Osteoblast (primary cell): ENCODE measurements around the gene DCLK2. TPM values are rescaled to one million over a fixed set of nuclear protein-coding genes. Genes with fewer than 3 reads are reported as not detected.

Experiments
- DNase-seq: peaks from one replicate; pipeline ENCODE4 v3.0.0; 2011; ENCODE audit warnings: low spot score, mixed read lengths; ENCODE audit not compliant: insufficient read length; ENCODE audit errors: missing footprints
- H2AFZ ChIP-seq: 2 replicates; pipeline ENCODE4 v1.6.0; 2011; ENCODE audit warnings: mild to moderate bottlenecking, low read length
- H3K27ac ChIP-seq: 2 replicates; pipeline ENCODE4 v1.5.1; 2011; ENCODE audit warnings: mild to moderate bottlenecking, low read depth, low read length, moderate library complexity
- H3K27me3 ChIP-seq: 2 replicates; pipeline ENCODE4 v1.6.0; 2012; ENCODE audit warnings: mild to moderate bottlenecking, control low read depth, inconsistent platforms, low read length, moderate library complexity; ENCODE audit not compliant: insufficient read depth
- H3K36me3 ChIP-seq: 2 replicates; pipeline ENCODE4 v1.5.1; 2011; ENCODE audit warnings: mild to moderate bottlenecking, low read length, control low read depth, moderate library complexity; ENCODE audit not compliant: insufficient read depth
- H3K4me1 ChIP-seq: 2 replicates; pipeline ENCODE4 v1.5.1; 2011; ENCODE audit warnings: mild to moderate bottlenecking, low read length, control low read depth, moderate library complexity; ENCODE audit not compliant: insufficient read depth
- H3K4me2 ChIP-seq: 2 replicates; pipeline ENCODE4 v1.6.0; 2011; ENCODE audit warnings: mild to moderate bottlenecking, low read length; ENCODE audit not compliant: insufficient read depth
- H3K4me3 ChIP-seq: fragments of 200-600 bp; sonication (generic); 3 replicates; pipeline ENCODE4 v1.5.1; 2012; ENCODE audit warnings: mild to moderate bottlenecking, low read length, inconsistent platforms; ENCODE audit not compliant: insufficient read depth
- H3K79me2 ChIP-seq: 2 replicates; pipeline ENCODE4 v1.6.0; 2012; ENCODE audit warnings: mild to moderate bottlenecking, low read length, control low read depth, inconsistent platforms; ENCODE audit not compliant: insufficient read depth
- H3K9me3 ChIP-seq: 2 replicates; pipeline ENCODE4 v1.5.1; 2011; ENCODE audit warnings: low read depth, low read length, control low read depth
- H4K20me1 ChIP-seq: 2 replicates; pipeline ENCODE4 v1.6.0; 2012; ENCODE audit warnings: mild to moderate bottlenecking, low read length, control low read depth; ENCODE audit not compliant: insufficient read depth
- CTCF ChIP-seq: IDR thresholded peaks from 2 replicates; pipeline ENCODE4 v1.5.1; 2011; ENCODE audit warnings: mild to moderate bottlenecking, low read depth, low read length, moderate library complexity; ENCODE audit errors: extremely low read depth
- total RNA-seq: library from RNA; depleted of rRNA; stranded (reverse); fragments of >200 nt; gene quantifications from 2 replicates; pipeline ENCODE4 v1.2.3, GENCODE V29; 2012

Gene DCLK2
- total RNA-seq, 1 donor: 11.6 TPM

DNA sequence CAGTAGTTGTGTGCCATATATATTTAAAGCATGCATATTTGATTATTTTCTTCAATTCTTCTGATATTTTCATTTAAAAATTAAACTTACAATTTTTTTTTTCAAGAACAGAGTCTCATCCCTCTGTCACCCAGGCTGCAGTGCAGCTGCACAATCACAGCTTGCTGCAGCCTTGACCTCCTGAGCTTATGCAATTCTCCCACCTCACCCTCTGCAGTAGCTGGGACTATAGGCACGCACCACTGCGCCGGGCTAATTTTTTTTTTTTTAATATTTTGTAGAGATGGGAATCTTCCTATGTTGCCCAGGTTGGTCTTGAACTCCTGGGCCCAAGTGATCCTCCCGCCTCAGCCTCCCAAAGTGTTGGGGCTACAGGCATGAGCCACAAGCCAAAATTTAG lies 5.8 kb upstream of the DCLK2 start:
- Histone ChIP-seq H3K27ac (peak overlapping the region; percentile 72), H2AFZ (no peak overlapping the region), H3K79me2 (no peaks in the 10 kb centered on the region), H3K9me3 (no peaks in the 10 kb centered on the region), H3K27me3 (no peaks in the 10 kb centered on the region), H3K4me3 (no peak overlapping the region), H3K36me3 (no peaks in the 10 kb centered on the region), H4K20me1 (no peaks in the 10 kb centered on the region), H3K4me1 (peaks cover 40% of the 10 kb centered on the region), H3K4me2 (no peak overlapping the region)
- DNase-seq: no peak
- no peak for TF ChIP-seq CTCF

DNA sequence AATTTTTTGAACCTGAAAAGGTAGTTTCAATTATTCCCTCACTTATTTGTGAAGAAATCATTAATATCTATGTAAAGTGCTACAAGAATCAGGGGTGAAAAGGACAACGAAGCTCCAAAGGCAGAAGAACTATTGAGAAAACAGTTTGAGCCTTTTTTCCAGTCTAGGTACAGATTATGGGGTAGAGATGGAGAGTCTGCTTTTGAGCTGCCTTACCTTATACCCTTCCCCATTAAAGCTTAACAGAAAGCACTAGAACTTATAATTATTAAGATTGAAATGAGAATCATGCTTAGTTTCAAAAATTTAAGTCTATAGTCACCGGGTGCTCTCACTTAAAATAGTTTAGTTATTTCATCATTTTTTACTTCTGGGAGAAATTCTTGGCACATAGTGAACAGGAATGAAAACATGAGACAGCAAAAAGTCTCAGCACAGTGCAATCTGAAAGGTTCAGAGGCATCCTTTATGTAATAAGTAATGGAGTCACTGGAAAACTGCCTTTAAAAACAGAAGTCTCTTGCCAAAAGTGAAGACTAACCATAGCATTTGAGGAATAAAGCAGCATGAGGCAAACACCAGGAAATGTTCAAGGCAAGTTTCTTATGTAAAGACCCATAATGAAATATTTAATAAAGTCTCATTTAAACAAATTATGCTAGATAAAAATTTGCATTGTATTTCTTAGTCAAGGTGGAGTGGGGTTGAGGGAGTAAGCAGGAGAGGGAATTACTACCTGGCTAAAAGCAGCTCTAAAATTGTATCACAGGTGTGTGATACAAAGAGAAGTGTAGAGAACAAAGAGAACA lies 5.1 kb upstream of the DCLK2 start:
- peaks cover 40% of the 10 kb centered on the region for H3K4me1 ChIP-seq
- no peak overlapping the region for H2AFZ ChIP-seq
- DNase-seq: peak; percentile 95
- H3K36me3 ChIP-seq: no peaks in the 10 kb centered on the region
- no peaks in the 10 kb centered on the region for H3K79me2 ChIP-seq
- H3K4me3 ChIP-seq: no peak overlapping the region
- H3K27me3 ChIP-seq: no peaks in the 10 kb centered on the region
- H3K27ac ChIP-seq: peak overlapping the region; percentile 72
- TF ChIP-seq CTCF: no peak
- no peaks in the 10 kb centered on the region for H3K9me3 ChIP-seq
- H4K20me1 ChIP-seq: no peaks in the 10 kb centered on the region
- H3K4me2 ChIP-seq: peak overlapping the region; percentile 46

DNA sequence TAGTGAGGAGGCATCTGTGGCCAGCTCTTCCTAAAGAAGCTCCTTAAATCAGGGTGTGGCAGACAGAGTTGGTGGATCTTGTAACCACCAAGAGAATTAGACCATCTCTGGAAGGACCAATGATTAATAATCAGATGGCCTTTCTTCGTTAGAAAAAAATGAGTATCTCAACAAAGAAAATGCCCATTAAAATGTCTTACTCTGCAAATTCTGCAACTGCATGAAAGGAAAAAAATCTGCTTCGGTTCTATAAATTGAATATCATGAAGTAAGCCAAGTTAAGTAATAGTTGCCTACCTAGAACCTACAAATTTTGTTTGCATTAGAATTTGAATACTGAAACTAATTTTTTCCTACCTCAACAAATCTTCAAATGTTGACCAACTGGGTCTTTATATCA lies 4.2 kb upstream of the DCLK2 start:
- Histone ChIP-seq H3K27ac (no peak overlapping the region), H3K9me3 (no peaks in the 10 kb centered on the region), H2AFZ (no peak overlapping the region), H4K20me1 (no peaks in the 10 kb centered on the region), H3K79me2 (peaks cover 6% of the 10 kb centered on the region), H3K36me3 (no peaks in the 10 kb centered on the region), H3K4me3 (no peak overlapping the region), H3K27me3 (no peaks in the 10 kb centered on the region), H3K4me2 (no peak overlapping the region), H3K4me1 (peaks cover 40% of the 10 kb centered on the region)
- no peak for DNase-seq
- TF ChIP-seq CTCF: no peak

GRCh38 chr4:150078579-150079080 lies 385 bp downstream of the DCLK2 start:
- peaks cover 48% of the 10 kb centered on the region for H3K79me2 ChIP-seq
- peak overlapping the region; percentile 46 for H3K27ac ChIP-seq
- H3K9me3 ChIP-seq: no peaks in the 10 kb centered on the region
- peaks cover 21% of the 10 kb centered on the region for H4K20me1 ChIP-seq
- H3K36me3 ChIP-seq: no peaks in the 10 kb centered on the region
- peak overlapping the region; percentile 81 for H2AFZ ChIP-seq
- TF ChIP-seq CTCF: no peak
- peak overlapping the region; percentile 97 for H3K4me2 ChIP-seq
- H3K4me3 ChIP-seq: peak overlapping the region; percentile 86
- peaks cover 20% of the 10 kb centered on the region for H3K4me1 ChIP-seq
- no peaks in the 10 kb centered on the region for H3K27me3 ChIP-seq
- DNase-seq: peak; percentile 92
